ENCODE results near the gene SMIM11.
"Not testable (repeated sequence)": the region's sequence is repeated elsewhere in the genome, so short reads cannot be mapped to it uniquely, and the experiment has no call there.

SMIM11 gene

DNA sequence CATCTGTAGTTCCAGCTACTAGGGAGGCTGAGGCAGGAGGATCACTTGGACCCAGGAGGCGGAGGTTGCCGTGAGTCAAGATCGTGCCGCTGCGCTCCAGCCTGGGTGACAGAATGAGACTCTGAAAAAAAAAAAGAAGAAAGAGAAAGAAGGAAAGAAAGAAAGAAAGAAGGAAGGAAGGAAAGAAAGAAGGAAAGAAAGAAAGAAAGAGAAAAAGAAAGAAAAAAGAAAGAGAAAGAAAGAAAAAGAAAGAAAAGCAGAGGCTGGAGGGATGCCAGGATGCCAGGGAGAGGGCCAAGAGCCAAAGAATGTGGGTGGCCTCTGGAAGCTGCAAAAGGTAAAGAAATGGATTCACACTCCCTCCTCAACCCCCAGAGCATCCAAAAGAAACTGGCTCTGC, 19.7 kb upstream of the SMIM11 start:
- no peak for DNase-seq (ENCODE audit: low read depth in 2 of 2)

DNA sequence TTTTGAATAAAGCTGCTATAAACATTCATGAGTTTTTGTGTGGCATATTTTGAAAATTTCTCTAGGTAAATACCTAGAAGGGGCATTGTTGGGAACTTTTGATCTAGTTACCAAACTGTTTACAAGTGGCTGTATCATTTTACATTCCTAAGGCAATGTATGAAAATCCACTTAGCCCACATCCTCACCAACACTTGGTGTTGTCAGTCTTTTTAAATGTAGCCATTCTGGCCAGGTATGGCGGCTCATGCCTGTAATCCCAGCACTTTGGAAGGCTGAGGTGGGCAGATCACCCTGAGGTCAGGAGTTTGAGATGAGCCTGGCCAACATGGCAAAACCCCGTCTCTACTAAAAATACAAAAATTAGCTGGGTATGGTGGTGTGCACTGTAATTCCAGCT, 17.4 kb upstream of the SMIM11 start:
- no peak for DNase-seq (ENCODE audit: low read depth in 2 of 2)

DNA sequence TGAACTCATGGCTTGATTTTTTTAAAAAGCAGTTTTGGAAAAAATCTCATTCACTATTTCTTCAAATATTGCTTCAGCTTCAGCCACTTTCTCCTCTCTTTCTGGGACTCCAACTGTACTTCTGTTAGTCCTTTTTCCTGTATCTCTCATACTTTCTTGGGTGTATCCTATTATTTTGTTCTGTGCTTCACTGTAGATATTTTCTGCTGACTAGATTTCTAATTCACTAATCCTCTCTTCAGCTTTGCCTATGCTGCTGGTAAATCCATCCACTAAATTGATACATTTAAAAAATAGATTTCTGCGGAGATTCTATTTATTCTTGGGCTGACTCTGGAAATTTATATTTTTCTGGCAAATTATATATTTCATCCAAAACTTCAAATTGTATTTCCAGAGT, 16.4 kb upstream of the SMIM11 start:
- DNase-seq (ENCODE audit: low read depth in 2 of 2) = no peak

DNA sequence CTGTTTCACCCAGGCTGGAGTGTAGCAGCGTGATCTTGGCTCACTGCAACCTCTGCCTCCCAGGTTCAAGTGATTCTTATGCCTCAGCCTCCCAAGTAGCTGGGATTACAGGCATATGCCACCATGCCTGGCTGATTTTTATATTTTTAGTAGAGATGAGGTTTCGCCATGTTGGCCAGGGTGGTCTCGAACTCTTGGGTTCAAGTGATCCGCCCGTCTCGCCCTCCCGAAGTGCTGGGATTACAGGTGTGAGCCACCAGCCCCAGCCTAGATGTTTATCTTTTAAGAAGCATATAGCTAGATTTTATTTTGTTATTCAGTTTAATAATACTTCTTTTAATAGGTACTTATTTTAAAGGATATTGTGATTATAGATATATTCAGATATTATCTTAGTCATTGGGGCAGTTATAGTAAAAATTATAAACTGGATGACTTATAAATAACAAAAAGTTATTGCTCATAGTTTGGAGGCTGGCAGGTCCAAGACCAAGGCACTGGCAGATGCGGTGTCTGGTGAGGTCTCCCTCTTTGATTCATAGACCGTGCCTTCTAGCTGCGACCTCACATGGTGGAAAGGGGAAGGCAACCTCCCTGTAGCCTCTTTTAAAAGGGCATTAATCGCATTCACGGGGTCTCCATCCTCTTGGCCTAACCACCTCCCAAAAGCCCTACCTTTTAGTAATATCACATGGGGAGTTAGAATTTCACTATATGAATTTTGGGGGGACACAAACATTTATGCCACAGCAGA, 14.6 kb upstream of the SMIM11 start:
- DNase-seq (ENCODE audit: low read depth in 2 of 2) = no peak

DNA sequence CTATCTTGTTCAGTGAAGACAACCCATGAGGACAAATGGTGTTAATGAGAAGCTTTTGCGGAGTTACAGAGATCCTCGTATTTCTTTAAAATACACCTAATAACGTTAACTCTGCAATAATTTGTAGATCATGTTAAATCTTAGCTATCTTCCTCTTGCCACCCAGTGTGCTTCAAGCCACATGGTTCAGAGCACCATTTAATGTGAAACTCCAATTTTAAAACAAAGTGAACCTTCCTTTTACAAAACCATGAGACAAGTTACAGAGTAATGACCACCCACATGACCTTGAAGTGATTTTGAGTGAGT, 13.2 kb upstream of the SMIM11 start:
- no peak for DNase-seq (ENCODE audit: low read depth in 2 of 2)

DNA sequence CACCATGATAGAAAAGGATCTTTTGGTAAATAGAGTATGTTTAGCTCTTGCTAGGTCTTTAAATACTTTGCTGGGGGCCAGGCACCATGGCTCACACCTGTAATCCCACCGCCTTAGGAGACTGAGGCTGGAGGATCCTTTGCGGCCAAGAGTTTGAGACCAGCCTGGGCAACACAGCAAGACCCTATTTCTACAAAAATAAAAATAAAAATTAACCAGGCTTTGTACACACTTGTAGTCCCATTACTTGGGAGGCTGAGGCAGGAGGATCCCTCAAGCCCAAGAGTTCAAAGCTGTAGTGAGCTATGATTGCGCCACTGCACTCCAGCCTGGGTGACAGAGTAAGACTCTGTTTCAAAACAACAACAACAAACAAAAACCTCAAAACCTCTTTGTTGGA, 12.6 kb upstream of the SMIM11 start:
- DNase-seq (ENCODE audit: low read depth in 2 of 2) = no peak

DNA sequence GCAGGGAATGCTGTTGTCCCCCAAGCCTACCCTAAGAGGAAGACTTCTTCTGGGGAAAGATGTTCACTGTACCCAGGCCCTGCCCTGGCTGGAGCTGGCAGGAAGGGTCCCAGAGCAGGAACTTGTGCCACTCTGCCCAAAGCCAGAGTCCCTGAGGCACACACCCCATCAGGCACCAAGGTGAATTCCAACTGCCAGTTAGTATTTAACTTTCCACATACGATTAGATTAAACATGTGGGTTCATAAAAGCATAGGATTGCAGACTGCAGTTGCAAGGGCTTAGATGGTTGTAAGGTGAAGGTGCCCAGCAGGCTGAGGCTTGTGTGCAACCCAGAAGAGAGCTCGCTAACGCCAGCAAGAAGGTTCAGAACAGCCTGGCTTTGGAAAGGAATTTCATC, 11.6 kb upstream of the SMIM11 start, which contains the start of gene KCNE2:
Gene KCNE2, plus strand, starts transcription at position 274 of the 400 bp plus-strand sequence. CDS start 6,473 bp downstream, outside the sequence.
- no peak for DNase-seq (ENCODE audit: low read depth in 2 of 2)

DNA sequence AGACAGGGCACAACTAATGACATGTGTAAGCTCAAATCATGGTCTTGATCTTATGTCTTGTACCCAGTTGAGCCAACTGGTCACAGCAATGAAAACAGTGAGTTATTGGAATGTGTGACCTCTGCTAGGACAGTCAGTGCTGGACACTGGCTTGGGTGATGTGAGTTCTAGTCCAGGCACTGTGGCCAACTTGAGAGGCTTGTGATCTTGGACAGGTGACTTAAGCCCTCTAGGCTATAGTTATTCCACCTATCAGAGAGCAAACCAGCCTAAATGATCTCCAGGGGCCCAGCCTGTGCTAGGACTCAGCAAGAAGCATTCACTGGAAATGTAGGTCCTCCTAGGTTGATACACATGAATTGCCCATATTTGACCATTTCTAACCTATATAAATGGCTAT, 10.4 kb upstream of the SMIM11 start:
- no peak for DNase-seq (ENCODE audit: low read depth in 2 of 2)

DNA sequence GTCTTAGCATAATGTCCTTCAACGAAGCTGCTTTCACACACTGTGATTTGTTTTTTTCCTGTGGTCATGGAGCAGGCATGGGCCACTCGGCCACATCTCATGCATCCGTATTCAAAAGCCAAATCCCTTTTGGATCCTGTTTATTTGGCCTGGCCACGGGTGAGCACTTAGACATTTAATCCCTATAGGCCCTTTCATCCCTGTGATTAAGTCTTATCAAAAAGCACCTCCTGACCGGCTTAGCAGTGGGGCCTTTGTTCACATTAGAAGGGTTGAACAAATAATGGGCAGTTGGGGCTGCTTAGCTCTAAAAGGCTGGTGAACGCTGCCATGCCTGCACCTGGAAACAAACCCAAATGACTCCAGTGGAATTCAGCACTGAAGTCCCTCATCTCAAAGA, 9.5 kb upstream of the SMIM11 start:
- DNase-seq (ENCODE audit: low read depth in 2 of 2) = no peak

DNA sequence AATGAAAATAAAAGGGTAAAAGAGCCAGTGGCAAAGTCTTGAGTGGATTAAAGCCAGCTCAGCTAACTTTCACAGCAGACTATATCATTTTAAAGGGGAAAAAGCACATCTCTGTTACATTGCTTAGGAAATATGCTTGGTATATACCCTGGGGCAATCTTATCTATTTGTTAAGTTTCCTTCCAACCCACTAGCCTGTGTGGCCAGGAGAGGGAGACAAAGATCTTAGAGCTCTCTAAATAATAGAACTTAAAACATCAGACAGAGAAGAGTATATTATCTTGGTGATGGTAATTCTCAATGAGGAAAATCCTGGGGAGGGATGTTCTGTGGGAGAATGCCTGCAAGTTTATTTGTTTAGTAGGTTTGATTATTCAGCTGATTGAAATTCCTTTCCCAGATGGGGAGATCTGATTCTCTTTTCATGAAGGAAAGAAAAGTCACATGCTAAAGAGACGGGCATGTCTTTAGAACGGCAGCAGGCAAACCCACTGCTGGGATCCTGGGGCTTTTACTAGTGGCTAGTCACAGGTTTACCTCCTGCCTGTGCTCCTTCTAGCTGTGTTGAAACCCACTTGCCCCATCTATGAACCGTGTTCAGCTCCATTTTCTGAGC, 7.9 kb upstream of the SMIM11 start:
- DNase-seq (ENCODE audit: low read depth in 2 of 2) = peak in 1 of 2 donors; percentile 8

DNA sequence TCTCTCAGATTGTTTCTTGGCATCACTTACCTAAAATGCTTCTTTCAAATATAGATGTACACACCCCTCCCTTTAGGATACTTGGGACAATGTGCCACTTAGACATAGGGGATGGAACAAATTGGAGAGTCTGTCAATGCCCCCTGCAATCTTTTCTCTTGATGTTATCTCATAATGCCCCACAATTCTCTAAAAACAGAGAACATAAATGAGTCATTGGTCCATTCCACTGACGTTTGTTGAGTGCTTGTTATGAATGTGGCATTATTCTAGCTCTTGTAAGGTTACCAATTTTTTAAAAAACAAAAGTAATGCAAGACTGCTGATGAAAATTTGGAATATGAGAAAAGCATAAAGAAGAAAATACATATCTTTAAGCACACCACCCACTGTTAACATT, 5.6 kb upstream of the SMIM11 start:
- DNase-seq (ENCODE audit: low read depth in 2 of 2) = no peak

DNA sequence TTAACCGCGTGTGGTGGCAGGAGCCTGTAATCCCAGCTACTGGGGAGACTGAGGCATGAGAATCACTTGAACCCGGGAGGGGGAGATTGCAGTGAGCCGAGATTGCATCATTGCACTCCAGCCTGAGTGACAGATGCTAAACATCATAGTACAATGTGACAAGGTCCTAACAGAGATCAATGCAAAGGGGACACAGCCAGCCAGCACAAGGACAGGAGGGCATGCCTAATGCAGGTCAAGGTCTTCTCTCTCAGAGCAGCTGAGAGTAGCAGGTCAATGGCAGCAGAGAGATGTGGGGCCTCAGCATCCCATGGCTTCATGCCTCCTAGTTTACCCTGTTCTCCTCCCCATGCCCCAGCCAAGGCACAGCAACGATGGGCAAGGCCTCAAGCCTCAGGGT, 3.0 kb upstream of the SMIM11 start:
- DNase-seq (ENCODE audit: low read depth in 2 of 2) = no peak

DNA sequence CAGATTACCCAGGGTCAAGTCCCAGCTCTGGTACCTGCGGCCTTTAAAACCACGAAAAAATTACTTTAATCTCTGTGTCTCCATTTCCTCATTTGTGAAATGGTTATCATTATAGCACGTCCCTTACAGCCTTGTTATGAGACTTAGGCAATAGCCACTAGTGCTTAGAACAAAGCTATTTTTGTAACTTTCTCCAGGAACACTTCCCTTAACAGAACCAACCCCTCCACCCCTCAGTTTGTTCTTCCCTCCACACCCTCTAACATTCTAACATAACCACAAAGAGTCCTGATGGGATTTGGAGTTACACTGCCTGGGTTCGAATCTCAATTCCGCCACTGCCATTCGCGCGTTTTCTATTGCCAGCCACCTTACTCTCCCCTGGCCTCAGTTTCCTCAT, 845 bp upstream of the SMIM11 start:
- DNase-seq (ENCODE audit: low read depth in 2 of 2) = not testable (repeated sequence)

DNA sequence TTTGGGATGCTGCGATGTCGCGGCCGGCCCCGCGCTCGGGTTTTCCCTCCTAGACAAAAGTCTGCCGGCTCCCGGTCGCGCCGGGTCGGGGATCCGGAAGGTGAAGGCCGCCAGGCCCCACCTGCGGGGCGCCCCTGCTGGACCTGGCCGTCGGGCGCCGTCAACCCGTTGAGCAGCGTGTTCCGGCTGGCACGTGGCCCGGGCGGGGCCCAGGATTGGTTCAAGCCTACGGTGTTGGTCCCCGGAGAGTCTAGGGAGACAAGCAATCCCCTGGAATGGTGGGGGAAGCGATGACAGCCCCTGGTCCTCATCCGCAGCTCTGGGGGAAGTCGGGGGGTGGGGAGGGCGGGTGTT, 289 bp downstream of the SMIM11 start:
- DNase-seq (ENCODE audit: low read depth in 2 of 2) = not testable (repeated sequence)

DNA sequence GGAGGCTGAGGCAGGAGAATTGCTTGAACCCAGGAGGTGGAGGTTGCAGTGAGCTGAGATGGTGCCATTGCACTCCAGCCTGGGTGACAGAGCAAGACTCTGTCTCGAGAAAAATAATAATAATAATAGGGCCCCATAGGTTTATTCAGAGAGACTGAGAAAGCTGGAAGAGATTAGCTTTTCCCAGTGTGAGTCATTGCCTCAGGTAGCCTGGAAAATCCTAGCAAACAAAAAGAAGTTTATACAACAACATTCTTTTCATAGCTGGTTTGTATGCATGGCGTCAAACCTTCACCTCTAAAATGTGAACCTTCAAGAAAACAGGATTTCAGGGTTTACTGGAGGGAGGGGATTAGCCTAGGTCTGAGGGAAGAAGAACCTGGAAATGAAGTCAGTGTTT, 7.8 kb downstream of the SMIM11 start:
- DNase-seq (ENCODE audit: low read depth in 2 of 2) = not testable (repeated sequence)

DNA sequence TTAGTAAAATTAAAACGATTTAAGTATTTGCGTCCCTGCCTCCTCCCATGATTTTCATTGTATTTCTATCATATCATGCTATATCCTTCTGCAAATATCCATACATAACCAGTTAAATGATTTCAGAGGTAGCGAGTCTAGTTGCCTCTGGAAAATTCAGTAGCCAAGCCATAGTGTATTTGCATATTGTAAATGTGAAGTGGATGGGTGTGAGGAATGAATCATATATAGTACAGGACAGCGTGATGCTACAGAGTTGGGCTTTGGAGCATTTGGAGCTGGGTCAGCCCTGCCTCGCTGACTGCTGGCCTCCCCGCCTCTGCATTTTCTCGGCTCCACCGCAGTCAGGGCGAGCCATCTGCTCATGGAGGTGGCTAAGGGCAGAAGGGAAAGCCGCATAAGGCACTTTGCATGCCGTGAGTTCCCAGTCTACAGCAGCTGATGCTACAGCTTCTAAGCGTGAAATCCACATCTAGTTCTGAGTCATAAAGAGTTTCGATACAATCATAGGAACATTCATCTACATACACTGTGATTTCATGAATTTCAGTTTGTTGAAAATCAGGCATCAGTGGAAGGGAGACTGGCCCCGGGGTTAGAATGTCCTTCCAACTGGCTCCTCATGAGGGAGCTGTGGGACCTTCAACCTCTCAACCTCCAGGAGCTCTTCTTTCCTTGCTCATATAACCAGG, 8.6 kb downstream of the SMIM11 start:
- DNase-seq (ENCODE audit: low read depth in 2 of 2) = not testable (repeated sequence)

DNA sequence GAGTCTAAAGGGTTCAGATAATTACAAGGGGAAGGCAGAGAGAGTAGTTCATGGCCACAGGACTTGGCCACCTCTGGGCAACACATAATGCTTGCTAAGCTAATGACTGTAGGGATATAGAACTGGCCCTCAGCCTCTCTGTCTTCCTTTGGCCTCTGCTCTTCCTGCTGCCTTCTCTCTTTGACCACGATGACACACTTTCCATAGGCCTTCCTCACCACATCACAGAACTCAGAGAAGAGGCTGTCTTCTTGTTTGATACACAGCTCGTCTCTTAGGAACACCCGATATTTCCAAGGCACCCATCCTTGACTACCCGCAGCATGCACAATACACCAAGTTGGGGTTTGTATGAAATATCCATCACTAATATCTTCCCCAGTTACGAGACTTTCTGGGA, 25.2 kb downstream of the SMIM11 start:
- not testable (repeated sequence) for DNase-seq (ENCODE audit: low read depth in 2 of 2)

DNA sequence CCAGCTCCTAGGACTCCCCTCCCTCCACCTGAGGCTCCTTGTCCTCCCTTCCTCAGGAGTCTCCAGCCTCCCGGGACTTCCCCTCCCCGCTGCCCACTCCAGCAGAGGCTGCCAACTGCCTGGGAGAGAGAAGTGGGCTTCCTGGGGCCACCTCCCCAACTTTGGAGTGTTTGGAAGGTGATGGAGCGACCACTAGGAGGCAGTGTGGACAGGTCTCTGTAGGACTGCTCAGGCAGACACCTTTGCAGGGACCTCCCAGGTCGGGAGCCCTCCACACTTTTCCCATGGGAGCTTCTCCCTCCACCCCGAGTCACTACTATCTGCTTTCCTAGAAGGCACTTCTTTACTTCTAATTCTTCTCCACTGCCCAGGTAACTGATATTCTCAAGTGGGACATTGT, 29.4 kb downstream of the SMIM11 start:
- DNase-seq (ENCODE audit: low read depth in 2 of 2) = not testable (repeated sequence)

DNA sequence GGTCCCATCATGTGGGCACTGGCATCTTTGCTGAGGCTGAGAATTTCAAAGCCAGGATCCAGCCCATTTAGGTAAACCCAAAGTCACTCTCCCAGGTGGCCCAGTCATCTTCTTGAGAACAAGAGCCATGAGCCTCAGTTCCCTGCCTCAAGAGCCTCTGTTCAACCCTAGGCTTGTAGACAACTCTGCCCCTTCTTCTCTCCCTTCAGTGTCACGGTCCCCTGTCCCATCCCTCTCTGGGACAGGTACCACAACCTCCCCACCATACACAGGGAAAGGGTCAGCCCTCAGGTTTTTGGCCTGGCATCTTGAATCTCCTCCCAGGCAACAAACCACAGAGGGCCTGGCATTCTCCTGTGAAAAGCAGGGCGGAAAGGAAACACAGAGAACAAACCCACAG, 30.4 kb downstream of the SMIM11 start:
- DNase-seq (ENCODE audit: low read depth in 2 of 2) = not testable (repeated sequence)

DNA sequence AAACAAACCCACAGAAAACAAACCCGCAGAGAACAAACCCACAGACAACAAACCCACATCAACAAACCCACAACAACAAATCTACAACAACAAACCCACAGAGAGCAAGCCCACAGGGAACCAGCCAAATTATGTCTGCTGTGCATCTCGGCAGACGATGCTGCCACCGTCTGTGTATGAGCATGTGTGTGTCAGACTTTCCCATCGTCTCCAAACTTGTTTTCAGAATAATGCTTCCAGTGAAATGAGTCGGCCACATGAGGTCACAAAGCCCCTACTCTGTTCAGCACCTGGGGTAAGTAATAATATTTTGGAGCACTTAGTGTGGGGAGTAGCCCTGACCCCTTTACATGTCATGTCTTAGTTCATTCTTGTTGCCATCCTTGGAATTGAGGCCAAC, 30.8 kb downstream of the SMIM11 start:
- DNase-seq (ENCODE audit: low read depth in 2 of 2) = not testable (repeated sequence)

DNA sequence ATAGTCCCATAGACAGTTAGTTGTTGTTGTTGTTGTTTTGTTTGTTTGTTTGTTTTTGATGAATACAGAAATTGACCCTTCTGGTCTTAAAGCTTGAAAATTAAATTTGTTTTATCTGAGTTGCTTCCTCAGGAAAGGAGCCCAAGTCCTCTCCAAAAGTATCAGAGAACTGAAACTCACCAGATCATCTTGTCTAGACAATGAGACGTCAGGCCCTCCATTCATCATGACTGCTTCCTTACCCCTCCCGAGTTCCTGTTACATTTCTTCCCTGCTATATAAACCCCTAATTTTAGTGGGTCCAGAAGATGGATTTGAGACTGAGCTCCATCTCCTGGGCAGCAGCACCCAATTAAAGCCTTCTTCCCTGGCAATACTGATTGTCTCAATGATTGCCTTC, 31.4 kb downstream of the SMIM11 start:
- not testable (repeated sequence) for DNase-seq (ENCODE audit: low read depth in 2 of 2)

DNA sequence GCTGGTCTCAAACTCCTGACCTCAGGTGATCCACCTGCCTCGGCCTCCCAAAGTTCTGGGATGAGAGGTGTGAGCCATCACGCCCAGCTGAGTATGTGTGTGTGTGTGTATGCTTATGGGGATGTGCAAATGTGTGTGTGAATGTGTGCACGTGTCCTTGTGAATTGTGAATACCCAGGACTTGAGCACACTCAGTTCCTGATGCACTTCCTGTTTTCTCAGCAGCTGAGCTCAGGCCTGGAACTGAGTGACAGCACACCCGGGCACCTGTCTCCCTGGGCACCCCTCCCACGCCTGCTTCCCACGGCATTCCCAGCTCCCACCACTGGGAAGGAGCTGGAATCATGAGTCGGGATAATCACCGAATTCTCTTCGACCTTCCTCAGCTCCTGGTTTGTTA, 32.0 kb downstream of the SMIM11 start:
- DNase-seq (ENCODE audit: low read depth in 2 of 2) = not testable (repeated sequence)

DNA sequence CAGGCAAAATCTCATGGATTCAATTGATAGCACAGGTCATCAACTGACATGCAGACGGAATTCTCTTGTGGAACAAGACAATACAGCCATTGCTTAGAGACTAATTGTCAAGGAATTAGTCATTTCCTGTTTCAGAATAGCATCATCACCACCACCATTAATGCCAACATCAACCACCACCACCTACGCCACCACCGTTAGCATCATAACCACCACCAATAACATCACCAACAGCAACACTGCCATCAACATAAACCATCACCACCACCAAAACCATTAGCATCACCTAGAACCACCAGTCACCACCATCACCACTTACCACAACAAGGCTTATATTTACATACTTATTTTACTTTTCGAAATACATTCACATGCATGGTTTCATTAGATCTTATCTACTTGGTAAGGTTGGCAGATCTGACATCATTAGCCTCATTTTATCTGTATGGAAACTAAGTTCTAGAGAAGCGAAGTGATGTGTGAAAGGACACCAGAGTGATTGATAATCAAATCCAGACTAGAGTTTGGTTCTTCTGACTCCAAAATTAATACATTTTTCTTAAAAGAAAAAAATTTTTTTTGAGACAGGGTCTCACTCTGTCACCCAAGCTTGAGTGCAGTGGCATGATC, 42.3 kb downstream of the SMIM11 start:
- not testable (repeated sequence) for DNase-seq (ENCODE audit: low read depth in 2 of 2)

All from stimulated activated CD8-positive, alpha-beta memory T cell treated with anti-CD3 and anti-CD28 coated beads, Interleukin-2, amount 100 ng/mL, for 48 hours (primary cell).